Suprapubic skin (tissue), 3 donors: ENCODE results near the gene GNAQ.

Experiments used
- CTCF ChIP-seq, 2 donors: fragments of 200-600 bp in 1 of 2; fragments of 450-650 bp in 1 of 2; sonication (generic) in 1 of 2; IDR thresholded peaks; one replicate each; pipeline ENCODE4 v1.5.1; 2016 to 2019; ENCODE audit warnings: antibody characterized with exemption in 2 of 2, mild to moderate bottlenecking in 1 of 2, moderate library complexity in 1 of 2
- POLR2A ChIP-seq, 2 donors: fragments of 450-650 bp; IDR thresholded peaks; one replicate each; pipeline ENCODE4 v1.6.1; 2017; ENCODE audit warnings: antibody characterized with exemption in 2 of 2, mild to moderate bottlenecking in 2 of 2, moderate library complexity in 2 of 2

- no peak for TF ChIP-seq CTCF (IDR thresholded peaks at IDR 0.05)
- TF ChIP-seq POLR2A (IDR thresholded peaks at IDR 0.05), result no peak
These were observed 137.9 kb downstream of the GNAQ start for GRCh38 chr9:77893706-77894105.
